ENCODE results near the gene MINDY4.

The MINDY4 gene

DNA sequence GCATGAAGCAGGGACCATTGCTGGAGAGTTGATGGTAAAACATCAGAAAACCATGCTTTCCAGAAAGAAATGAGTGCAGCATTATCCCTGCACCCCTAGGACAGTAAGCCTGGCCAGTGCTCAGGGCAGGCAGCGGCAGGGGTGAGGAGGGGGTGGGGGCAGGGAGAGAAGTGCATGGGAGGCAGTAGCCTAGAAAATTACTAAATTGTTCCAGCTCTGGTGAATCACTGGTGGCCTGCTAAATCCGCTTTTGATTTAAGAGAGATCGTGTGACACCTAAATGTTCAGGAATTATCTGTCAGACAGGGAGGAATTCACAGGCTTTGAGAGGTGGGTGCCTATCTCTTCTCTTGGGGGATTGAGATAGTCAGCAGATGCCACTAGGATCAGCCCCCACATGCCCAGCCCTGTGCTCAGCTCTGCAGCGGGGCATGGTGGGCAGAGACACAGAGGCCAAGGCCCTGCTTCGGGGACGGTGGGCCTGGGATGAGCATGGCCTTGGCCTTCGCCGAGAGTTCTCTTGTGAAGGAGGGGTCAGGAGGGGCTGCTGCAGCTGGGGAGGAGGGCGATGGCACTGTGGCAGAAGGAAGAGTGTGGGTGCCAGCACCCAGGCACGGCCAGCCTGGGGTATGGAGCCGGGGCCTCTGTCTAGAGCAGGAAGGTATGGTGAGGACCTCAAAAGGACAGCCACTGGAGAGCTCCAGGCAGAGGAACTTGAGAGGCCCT lies 135.5 kb downstream of the MINDY4 start:
- no peak for DNase-seq

DNA sequence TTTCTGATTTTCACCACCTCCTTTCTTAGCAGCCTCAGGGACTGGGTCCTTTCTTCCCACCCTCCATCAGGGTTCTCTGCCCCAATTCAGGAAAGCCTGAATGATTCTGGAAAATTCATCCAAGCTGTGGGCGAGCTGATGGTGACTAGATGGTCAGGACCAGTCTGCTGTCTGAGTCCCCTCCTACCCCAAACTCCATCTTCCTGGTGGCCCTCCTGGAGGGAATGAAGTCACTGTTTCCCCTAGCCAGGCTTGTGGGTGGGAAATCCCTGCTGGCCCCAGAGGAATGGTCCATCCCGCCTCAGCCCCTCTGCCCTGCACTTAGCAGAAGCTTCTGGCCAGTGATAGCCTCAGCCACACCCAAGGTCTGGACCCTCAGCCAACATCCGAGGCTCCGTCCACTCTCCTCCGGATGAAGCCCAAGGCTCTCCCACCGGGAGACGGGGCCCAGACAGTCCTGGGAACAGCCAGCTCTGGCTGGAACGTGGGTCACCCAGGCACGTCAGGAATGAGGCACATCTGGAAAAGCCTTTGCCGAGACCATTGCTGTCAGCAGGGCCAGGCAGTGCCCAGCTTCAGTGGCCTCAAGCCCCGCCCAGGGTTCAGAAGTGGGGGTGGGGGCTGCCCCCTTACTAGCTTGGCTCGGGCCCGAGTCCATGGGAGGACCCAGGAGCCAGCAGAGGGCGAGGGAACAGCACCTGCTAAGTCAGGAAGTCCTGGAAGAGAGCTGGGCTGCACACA lies 136.5 kb downstream of the MINDY4 start:
- DNase-seq, result no peak

DNA sequence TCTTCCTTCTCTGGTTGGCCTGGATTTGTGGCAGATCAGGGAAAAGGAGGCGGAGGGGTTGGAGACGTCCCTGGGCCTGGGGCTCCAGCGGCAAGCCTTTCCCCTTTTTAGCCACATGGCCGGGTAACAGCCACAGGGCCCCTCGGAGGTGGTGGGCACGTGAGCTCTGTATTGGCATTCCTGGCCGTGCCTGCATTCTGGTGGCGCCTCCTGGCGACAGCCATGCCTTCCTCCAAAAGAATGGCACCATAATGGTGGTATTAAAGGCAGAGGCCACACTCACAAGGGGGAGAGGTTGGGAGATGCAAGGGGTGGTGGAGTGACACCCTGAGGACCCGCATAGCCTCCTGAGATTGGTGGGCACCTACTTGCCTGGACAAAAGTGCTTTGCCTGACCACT lies 137.5 kb downstream of the MINDY4 start:
- no peak for DNase-seq

DNA sequence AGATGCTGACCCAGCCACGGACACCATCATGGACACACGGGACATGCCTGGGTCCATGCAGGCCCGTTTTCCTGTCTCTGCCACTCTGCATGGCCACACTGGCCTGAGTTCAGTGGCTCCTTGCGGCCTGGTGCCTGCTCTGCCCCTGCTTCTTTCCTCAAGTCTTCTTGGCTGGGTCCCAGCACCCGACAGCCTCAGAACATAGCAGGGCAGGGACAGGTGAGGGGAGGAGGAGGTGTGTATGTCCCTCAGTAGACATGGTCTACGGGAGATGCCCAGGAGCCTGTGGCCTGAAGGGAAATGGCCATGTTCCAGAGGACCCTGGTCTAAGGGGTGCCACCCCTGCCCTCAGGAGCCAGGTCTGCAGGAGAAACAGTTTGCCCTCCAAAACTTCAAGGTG lies 138.2 kb downstream of the MINDY4 start:
- DNase-seq, result no peak

DNA sequence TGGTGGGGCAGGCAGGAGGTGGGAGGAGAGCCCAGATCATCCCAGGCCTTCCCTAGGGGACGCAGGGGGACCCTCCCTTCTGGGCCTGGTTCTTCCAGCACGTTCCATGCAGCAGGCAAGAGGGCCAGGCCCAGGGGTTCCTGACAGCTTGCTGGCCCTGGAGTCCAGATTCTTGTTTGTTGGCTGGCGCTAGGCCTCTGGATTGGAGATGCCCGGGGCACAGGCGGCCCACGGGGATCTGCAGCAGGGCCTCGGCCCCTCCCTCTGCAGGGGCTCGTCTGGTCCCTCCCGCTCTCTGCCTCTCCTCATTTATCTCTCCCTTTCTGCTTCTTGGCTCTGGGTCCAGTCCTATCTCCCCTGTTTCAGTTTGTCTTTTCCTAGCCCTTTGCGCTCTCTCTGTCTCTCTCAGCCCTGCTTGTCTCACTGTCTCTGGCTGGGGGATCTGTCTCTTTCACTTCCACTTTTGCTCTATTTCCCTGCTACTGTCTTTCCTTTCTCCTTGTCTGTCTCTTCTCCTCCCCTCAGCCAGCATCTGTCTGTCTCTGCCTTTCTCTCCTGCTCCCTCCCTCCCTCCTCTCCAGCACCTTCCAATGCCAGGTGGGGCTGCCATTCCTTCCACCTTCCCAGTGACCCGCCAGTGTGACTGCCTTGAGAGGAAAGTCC lies 139.3 kb downstream of the MINDY4 start:
- no peak for DNase-seq

DNA sequence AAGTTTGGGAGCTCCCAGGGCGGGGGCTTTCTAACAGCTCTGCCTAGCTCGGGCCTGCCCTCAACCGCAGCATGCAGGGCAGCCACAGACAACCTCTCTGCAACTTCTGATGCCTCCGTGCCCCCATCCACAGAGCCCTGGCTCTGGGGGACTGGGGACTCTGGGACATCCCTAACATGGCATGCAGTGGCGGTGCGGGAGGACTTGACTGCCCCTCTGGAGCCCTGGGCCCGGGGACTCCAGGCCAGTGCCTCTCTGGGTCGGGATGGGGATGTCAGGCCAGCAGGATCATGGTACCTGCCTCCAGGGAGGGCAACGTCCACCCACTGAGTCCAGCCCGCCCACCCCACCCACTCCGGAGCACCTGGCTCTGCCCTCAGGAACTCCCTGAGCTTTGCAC lies 139.9 kb downstream of the MINDY4 start:
- no peak for DNase-seq

DNA sequence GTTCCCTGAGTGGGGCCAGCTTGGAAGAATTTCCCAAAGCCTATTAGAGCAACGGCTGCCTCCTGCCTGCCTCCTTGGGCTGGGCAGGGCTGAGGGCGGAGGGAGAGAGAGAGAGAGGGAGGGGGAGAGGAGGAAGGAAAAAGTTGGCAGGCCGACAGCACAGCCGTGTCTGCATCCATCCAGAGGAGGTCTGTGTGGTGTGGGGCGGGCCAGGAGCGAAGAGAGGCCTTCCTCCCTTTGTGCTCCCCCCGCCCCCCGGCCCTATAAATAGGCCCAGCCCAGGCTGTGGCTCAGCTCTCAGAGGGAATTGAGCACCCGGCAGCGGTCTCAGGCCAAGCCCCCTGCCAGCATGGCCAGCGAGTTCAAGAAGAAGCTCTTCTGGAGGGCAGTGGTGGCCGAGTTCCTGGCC lies 140.3 kb downstream of the MINDY4 start, which contains the start of gene AQP1:
Gene AQP1, plus strand, starts transcription at position 293 of the 409 bp plus-strand sequence. Its CDS starts 57 bp downstream, at position 350.
- DNase-seq, result no peak

DNA sequence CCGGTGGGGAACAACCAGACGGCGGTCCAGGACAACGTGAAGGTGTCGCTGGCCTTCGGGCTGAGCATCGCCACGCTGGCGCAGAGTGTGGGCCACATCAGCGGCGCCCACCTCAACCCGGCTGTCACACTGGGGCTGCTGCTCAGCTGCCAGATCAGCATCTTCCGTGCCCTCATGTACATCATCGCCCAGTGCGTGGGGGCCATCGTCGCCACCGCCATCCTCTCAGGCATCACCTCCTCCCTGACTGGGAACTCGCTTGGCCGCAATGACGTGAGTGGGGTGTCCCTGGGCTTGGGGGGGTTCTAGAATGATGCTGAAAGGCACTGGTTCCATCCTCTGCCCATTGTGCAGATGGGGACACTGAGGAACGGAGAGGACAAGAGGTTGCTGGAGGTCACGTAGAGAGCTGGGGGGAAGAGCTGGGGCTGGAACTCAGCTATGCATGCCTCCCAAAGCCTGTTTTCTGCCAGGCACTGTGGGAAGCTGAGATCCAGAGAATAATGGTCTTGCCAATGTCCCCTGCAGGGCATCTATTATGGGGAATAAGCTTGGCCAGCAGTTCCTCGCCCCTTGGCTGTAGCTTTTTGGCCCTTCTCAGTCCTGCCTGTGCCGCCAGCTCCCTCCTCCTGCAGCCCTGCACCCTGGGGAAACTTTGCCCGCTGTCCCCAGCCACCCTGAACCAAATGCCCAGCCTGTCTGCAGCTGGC lies 141.0 kb downstream of the MINDY4 start:
- DNase-seq, result no peak

DNA sequence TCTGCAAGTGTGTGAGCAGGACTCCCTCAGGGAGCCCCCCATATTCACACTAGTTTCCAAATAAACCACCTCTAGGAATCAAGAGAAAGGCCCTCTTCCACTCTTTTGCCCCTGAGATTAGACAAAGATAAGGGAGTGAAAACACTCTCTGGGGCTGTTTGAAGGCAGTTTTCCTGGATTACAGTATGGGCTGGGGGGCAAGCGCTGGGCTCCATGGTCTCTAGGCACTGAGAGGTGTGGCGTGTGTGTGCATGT lies 141.4 kb downstream of the MINDY4 start:
- DNase-seq, result no peak

DNA sequence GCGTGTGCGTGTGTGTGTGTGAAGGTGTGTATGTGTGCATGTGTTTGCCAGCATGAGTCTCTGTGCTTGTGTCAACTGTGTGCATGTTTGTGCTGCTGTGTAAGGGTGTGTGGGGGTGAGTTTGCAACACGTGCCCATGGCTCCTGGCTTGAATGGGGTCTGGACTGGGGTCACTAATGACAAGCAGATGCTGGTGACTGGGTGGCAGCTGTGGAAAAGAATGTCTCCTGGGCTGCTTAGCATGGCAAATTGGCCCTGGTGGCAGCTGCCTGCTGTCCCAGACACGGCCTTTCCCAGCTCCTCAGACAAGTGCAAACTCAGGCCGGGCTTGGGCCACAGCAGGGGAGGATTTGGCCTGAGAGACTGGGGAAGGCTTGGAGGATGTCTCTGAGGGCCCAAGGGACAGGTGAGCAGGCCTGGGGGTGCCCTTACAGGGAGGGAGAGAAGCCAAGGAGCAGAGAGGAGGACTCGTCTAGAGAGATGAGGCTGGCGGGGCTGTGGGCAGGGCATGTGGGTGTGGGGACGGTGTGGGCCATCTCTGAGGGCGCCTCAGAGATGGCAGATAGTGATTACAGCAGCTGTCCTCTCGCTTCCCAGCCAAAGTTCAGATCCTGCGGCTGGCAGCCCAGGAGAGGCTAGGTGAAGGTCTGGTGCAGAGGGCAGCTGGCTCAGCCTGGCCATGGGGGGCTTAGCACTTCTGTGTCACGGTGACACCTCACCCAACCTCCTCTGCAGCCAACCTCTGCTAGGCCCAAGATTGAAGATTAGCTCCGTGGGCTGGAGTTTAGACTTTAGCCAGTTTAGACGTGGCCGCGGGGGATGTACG lies 142.0 kb downstream of the MINDY4 start:
- DNase-seq, result no peak

DNA sequence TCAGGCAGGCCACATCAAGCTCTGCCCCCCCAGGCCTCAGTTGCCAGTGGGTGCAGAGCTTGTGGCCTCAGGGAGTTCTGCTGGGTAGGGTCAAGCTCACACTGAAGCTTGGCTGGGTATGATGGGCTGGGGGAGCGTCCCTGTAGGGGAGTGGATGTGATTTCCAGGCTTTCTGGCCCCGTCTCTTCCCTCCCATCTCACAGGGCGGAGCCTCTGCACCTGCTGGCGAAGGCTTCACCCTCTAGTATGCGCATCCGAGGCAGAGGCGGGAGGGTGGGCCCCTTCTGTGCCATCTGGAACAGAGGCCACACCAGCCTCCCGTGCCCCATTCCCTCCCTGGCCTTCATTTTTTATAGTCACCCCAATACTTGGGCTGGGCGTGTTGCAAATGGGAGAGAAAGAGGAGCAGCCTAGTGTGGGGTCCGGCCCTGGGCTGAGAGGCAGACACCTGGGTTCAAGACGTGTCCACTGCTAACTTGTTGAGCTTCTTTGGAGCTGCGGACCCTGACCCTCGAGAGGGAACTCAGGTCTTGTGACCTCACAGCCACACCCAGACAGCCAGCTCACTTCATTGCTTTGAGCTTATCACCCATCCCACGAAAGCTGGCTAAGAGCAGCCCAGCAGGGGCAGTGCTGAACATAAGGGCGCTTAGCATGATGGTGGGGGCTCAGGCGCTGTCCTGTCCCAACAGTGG lies 142.8 kb downstream of the MINDY4 start:
- no peak for DNase-seq

DNA sequence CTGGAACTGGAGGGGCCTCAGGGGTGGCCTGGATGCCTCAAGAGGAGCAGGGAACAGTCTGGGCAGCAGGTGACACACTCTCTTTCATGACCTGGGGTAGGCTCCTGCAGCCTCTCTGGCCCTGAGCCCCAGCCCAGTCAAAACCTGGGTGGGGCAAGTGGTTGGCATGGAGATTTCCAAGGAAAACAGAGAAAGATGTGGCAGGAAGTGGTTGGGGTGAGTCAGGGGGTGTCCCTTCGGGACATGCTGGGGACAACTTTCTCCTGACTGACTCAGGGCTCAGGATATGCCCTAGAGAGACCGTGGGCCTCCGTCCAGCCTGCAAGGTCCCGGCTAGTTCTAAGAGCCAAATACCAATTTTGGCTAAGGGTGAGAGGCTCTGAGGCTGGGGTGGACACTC lies 143.4 kb downstream of the MINDY4 start:
- DNase-seq, result no peak

DNA sequence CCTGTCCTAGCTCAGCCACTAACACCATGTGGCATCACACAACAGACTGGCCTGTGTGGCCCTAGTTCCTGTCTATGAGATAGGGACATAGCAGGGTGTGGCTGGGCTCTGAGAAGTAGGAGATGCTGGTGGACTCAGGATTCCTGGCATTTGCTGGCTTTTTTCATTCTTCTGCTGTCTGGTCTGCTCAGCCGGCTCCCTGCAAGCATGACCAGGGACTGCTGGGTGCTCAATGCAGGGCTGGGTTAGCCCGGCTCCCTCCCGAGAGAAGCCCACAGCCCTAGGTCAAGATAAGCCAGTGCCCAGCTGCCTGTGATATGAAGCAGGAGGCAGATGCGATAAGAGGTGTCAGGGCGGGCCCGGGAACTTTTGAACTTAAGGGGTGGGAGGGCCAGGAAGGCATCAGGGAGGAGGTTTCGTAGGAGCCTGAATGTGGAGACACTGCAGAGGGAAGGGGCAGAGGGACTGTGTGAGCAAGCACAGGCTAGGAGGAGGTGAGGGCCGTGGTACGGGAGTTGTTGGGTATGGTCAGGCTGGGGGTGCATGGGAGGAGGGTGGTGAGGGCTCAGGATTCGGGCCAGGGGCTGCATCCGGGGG lies 143.9 kb downstream of the MINDY4 start:
- no peak for DNase-seq

DNA sequence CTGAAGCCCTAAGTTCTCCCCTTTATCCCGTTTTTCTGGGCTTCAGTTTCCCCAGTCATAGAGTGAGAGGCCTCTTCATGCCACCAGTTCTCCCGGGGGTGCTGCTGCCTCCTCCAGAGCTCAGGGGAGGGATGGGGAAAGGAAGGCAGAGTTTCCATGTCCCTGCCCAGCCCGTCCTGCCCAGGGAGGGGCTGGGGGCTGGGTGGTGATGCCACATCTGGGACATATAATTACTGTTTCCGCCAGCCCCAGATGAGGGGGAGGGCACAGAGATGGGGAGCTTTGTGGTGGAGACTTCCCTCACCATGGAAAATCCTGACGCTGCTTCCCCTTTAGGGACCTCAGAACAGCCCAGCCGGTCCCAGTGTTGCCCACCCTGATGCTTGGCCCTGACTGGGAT lies 144.5 kb downstream of the MINDY4 start:
- DNase-seq, result no peak

DNA sequence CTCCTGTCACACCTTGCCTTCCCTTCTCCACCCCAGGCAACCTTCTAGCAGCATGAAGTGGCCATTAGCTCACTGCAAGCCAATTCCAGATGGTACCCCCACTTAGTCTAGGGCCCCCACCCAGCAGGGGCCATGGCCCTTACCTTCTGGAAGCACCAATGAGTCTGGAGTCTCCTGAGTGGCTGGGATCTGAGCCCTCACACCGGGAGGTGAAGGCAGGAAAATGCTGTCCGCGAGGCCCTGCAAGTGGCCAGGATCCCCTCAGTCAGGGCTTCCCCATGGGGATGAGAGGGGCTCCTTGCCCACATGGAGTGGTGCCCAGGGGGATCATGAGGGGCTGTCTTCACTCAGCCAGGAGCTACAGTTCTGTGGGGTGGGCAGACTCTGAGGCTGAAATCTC lies 145.0 kb downstream of the MINDY4 start:
- DNase-seq, result no peak

DNA sequence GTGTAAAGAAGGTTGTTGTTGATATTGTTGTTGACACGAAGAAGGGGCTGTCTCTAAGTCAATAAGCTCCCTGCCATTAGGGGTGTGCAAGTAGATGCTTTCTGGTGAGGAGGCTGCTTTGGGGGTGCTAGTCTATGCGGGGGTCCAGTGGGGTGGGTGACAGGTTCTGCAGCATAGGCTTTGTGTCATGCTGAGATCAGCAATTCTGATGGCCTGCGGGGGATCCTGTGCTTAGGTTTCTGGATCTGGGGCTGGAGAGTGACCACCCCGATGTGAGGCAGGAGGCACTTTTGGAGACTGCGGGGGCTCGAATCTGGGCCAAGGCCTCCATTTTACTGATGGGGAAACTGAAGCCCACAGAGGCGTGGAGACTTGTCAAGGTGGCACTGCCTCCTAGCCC lies 145.6 kb downstream of the MINDY4 start:
- no peak for DNase-seq

DNA sequence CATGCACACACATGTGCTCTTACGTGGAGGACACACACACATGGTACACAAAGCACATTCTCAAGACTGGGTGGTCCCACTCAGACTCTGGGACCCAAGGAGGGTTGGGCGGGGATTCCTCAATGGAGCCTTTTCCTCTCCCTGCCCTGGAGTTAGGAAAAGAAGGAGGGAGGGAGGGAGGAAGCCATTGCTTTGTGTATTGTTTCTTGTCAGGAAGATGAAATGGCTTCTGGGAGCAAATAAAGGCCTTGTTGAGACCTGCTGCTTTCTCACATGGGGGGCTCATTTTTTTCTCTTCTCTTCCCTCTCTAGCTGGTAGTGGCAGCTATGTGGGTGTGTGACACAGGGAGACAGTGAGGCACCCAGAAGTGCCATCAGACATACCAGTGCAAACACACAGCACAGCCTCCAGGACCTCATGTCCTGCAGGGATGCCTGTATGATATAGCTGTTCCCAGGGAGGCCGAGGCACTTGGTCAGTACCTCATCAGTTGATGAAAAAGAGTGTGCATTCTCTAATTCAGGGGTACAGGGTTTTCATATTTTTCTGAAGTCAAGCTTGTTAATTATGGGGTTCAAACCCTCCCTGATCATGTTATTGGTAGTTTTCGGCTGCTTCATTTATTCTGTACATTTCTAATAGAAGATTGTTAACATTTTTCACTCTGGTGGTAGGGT lies 146.1 kb downstream of the MINDY4 start:
- no peak for DNase-seq

DNA sequence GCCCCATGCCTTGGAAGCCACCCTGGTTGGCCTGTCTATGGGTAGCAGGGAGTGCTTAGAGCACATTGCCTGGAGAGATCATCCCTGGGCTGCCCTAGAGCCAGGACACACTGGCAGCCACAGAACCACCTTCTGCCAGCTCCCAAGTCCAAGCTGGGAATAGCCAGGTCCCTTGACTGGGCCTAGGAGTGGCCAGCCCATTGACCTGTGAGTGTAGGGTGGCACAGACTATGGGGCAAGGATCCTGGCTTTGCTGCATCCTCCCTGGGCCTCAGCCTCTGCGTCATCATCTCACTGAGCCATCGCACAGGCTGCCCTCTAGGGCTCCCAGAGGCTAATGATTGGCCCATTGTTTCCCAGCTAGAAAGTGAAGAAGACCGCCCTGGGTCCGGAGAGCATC lies 147.5 kb downstream of the MINDY4 start:
- no peak for DNase-seq

DNA sequence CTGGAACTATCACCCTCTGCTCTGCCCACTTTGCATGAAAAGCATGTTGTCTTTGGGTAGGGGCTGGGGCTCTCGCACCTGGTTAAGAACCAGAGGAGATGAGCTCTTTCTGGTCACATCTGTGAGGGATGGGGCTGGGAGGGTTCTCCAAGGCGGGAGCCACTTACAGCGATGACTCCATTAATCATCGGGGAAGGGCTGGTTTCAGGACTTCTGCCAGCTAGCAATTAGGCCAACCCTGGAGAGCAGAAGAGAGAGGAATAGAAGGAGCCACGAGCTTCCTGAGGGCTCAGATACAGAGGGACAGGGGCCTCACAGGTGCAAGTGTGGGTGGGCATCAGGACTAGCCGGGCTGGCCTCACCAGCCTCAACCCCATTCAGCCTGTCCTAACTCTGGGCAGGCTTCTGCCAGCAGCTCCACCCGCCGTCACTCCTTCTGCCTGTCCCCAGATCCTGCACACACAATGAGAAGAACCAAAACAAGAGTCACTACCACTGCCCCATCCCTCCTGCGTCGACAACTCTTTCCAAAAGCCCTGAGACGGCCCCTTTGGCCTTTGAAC lies 148.9 kb downstream of the MINDY4 start:
- peak; percentile 21 for DNase-seq

Measured in NCI-H1694 (cell line).